HEK293 (cell line): ENCODE data around the gene RNF115.
A peak's percentile ranks its signal among the peaks of the same experiment; 100 is the strongest.

Source experiments
- CTCF ChIA-PET: fragments of 350-600 bp; formaldehyde crosslinking; extraction: SDS; loops from one replicate; lab custom pipeline; 2021; ENCODE audit warnings: antibody characterized with exemption; lab: Yijun Ruan, JAX
- POLR2A ChIA-PET: fragments of 300-600 bp; formaldehyde crosslinking; extraction: SDS; loops from one replicate; lab custom pipeline; 2020; ENCODE audit warnings: antibody characterized with exemption, inconsistent platforms; lab: Yijun Ruan, JAX
- H3K27ac ChIP-seq: fragments of 200-500 bp; sonication (Bioruptor generic); 2 replicates; pipeline ENCODE4 v1.5.1; 2014; ENCODE audit warnings: low read depth, low read length, control low read depth, inconsistent platforms; ENCODE audit errors: extremely low read depth
- H3K36me3 ChIP-seq, 2 experiments: fragments of 200-500 bp in 1 of 2; sonication (Bioruptor generic) in 1 of 2; 1 replicate in 1 of 2; 2 replicates in 1 of 2; pipeline ENCODE4 v1.5.1; 2014 to 2017; ENCODE audit warnings: inconsistent platforms in 2 of 2, low read length in 2 of 2; ENCODE audit not compliant: control insufficient read depth in 2 of 2, insufficient read depth in 1 of 2
- H3K4me1 ChIP-seq: fragments of 200-500 bp; sonication (Bioruptor generic); 2 replicates; pipeline ENCODE4 v1.5.1; 2014; ENCODE audit warnings: mild to moderate bottlenecking, low read length, inconsistent platforms; ENCODE audit not compliant: control insufficient read depth, insufficient read depth
- H3K4me3 ChIP-seq: 2 replicates; pipeline ENCODE4 v1.5.1; 2011; ENCODE audit warnings: low read depth, mild to moderate bottlenecking, control low read depth, low read length, moderate library complexity
- H3K9me3 ChIP-seq: fragments of 200-500 bp; sonication (Bioruptor generic); 2 replicates; pipeline ENCODE4 v1.5.1; 2014; ENCODE audit warnings: low read depth, low read length, inconsistent platforms; ENCODE audit not compliant: control insufficient read depth, insufficient read depth
- GLIS2 ChIP-seq: fragments of 450-650 bp; formaldehyde crosslinking; IDR thresholded peaks from 2 replicates; pipeline ENCODE4 v1.5.1; 2016; ENCODE audit warnings: missing biosample characterization, missing genetic modification characterization
- KLF10 ChIP-seq: fragments of 450-650 bp; IDR thresholded peaks from 2 replicates; pipeline ENCODE4 v1.5.1; 2018; ENCODE audit warnings: missing biosample characterization, mild to moderate bottlenecking, missing genetic modification characterization
- KLF8 ChIP-seq: fragments of 450-650 bp; formaldehyde crosslinking; IDR thresholded peaks from 2 replicates; pipeline ENCODE4 v1.5.1; 2016; ENCODE audit warnings: missing biosample characterization, missing genetic modification characterization
- KLF9 ChIP-seq: fragments of 450-650 bp; formaldehyde crosslinking; IDR thresholded peaks from 2 replicates; pipeline ENCODE4 v1.5.1; 2016; ENCODE audit warnings: missing biosample characterization, missing genetic modification characterization, low read depth
- MZF1 ChIP-seq: fragments of 450-650 bp; formaldehyde crosslinking; IDR thresholded peaks from 2 replicates; pipeline ENCODE4 v1.5.1; 2017; ENCODE audit warnings: missing biosample characterization, missing genetic modification characterization, borderline replicate concordance
- ZBTB17 ChIP-seq: fragments of 450-650 bp; formaldehyde crosslinking; IDR thresholded peaks from 2 replicates; pipeline ENCODE4 v1.5.1; 2016; ENCODE audit warnings: missing biosample characterization, missing genetic modification characterization
- ZFP3 ChIP-seq: fragments of 450-650 bp; formaldehyde crosslinking; IDR thresholded peaks from 2 replicates; pipeline ENCODE4 v1.5.1; 2016; ENCODE audit warnings: low read depth, missing biosample characterization, missing genetic modification characterization
- ZNF10 ChIP-seq: fragments of 450-650 bp; formaldehyde crosslinking; IDR thresholded peaks from 2 replicates; pipeline ENCODE4 v1.5.1; 2017; ENCODE audit warnings: missing biosample characterization, missing genetic modification characterization
- ZNF175 ChIP-seq: fragments of 450-650 bp; formaldehyde crosslinking; IDR thresholded peaks from 2 replicates; pipeline ENCODE4 v1.5.1; 2016; ENCODE audit warnings: missing biosample characterization, missing genetic modification characterization
- ZNF184 ChIP-seq: fragments of 450-650 bp; IDR thresholded peaks from 2 replicates; pipeline ENCODE4 v1.5.1; 2018; ENCODE audit warnings: missing biosample characterization, mild to moderate bottlenecking, missing genetic modification characterization
- ZNF274 ChIP-seq, 2 experiments: fragments of 200-500 bp in 1 of 2; fragments of 450-650 bp in 1 of 2; sonication (Bioruptor generic) in 1 of 2; formaldehyde crosslinking in 1 of 2; IDR thresholded peaks; 2 replicates each; pipeline versions ENCODE4 v1.5.1 to v1.6.1; 2014 to 2016; ENCODE audit warnings: borderline replicate concordance in 1 of 2, inconsistent platforms in 1 of 2, low read length in 1 of 2, missing biosample characterization in 1 of 2, missing genetic modification characterization in 1 of 2
- ZNF335 ChIP-seq: fragments of 450-650 bp; formaldehyde crosslinking; conservative IDR thresholded peaks from 2 replicates; pipeline ENCODE4 v1.5.1; 2016; ENCODE audit warnings: missing biosample characterization, missing genetic modification characterization
- ZNF600 ChIP-seq: fragments of 450-650 bp; formaldehyde crosslinking; IDR thresholded peaks from 2 replicates; pipeline ENCODE4 v1.5.1; 2016; ENCODE audit warnings: missing biosample characterization, missing genetic modification characterization
- ZNF629 ChIP-seq: fragments of 450-650 bp; formaldehyde crosslinking; IDR thresholded peaks from 2 replicates; pipeline ENCODE4 v1.5.1; 2017; ENCODE audit warnings: missing biosample characterization, missing genetic modification characterization
- TF ChIP-seq, protein P1 (sequence below): fragments of 450-650 bp; formaldehyde crosslinking; IDR thresholded peaks from 2 replicates; pipeline ENCODE4 v1.5.1; 2016; ENCODE audit warnings: missing biosample characterization, missing genetic modification characterization
- TF ChIP-seq, protein P2 (sequence below): fragments of 450-650 bp; formaldehyde crosslinking; IDR thresholded peaks from 2 replicates; pipeline ENCODE4 v1.5.1; 2017; ENCODE audit warnings: missing biosample characterization, missing genetic modification characterization
- TF ChIP-seq, protein P3 (sequence below): fragments of 450-650 bp; formaldehyde crosslinking; IDR thresholded peaks from 2 replicates; pipeline ENCODE4 v1.5.1; 2016; ENCODE audit warnings: missing biosample characterization, missing genetic modification characterization

RNF115 gene

DNA sequence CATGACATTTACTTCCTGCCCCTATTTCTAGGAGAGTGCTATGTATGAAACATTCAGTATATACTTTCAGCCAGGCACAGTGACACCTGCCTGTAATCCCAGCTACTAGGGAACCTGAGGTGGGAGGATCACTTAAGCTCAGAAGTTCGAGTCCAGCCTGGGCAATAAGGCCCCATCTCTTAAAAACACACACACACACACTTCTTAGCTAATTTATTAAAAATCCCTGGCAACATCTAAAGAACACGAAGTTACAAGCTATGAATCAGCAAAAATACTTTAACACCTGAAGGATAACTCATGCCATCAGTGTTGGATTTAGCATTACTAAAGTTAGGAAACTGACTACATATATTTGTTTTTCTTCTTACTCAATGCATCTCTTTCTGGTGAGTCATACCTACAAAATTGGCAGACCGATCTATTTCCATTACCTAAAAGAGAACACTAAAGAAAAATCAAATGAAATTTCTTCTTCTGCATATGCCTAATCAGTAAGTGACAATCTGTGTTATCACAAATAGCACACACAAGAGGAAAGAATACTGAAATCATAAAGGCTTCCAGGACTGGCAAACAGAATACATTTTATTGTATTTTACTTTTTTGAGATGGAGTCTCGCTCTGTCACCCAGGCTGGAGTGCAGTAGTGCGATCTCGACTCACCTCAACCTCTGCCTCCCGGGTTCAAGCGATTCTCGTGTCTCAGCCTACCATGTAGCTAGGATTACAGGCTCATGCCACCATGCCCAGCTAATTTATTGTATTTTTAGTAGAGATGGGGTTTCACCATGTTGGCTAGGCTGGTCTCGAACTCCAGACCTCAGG is 41.4 kb downstream of the RNF115 start (continued):
- TF ChIP-seq, protein P1, sequence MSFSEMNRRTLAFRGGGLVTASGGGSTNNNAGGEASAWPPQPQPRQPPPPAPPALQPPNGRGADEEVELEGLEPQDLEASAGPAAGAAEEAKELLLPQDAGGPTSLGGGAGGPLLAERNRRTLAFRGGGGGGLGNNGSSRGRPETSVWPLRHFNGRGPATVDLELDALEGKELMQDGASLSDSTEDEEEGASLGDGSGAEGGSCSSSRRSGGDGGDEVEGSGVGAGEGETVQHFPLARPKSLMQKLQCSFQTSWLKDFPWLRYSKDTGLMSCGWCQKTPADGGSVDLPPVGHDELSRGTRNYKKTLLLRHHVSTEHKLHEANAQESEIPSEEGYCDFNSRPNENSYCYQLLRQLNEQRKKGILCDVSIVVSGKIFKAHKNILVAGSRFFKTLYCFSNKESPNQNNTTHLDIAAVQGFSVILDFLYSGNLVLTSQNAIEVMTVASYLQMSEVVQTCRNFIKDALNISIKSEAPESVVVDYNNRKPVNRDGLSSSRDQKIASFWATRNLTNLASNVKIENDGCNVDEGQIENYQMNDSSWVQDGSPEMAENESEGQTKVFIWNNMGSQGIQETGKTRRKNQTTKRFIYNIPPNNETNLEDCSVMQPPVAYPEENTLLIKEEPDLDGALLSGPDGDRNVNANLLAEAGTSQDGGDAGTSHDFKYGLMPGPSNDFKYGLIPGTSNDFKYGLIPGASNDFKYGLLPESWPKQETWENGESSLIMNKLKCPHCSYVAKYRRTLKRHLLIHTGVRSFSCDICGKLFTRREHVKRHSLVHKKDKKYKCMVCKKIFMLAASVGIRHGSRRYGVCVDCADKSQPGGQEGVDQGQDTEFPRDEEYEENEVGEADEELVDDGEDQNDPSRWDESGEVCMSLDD (tag by site-specific recombination), result no peak
- TF ChIP-seq ZBTB17 (tag by site-specific recombination) (peak; percentile 68), ZNF274 (IDR thresholded peaks at IDR 0.05; ENCODE audit: low read length) (no peak), ZNF274 (tag by site-specific recombination; IDR thresholded peaks at IDR 0.05; ENCODE audit: borderline replicate concordance) (no peak), KLF10 (tag by site-specific recombination) (0 out of 2 replicates have a peak, but pooled peaks have one; percentile 30), ZNF600 (tag by site-specific recombination) (peak; percentile 44; the same call in 1 of the 2 replicates), ZNF10 (tag by site-specific recombination) (peak; percentile 89), ZNF175 (tag by site-specific recombination) (no peak), MZF1 (tag by site-specific recombination) (no peak), KLF8 (tag by site-specific recombination) (peak; percentile 74), GLIS2 (no peak), KLF9 (tag by site-specific recombination) (no peak), ZNF184 (peak; percentile 79), ZNF629 (tag by site-specific recombination) (peak; percentile 87), ZFP3 (tag by site-specific recombination) (no peak), ZNF335 (0 out of 2 replicates have a peak, but pooled peaks have one; percentile 14)
- TF ChIP-seq, protein P2, sequence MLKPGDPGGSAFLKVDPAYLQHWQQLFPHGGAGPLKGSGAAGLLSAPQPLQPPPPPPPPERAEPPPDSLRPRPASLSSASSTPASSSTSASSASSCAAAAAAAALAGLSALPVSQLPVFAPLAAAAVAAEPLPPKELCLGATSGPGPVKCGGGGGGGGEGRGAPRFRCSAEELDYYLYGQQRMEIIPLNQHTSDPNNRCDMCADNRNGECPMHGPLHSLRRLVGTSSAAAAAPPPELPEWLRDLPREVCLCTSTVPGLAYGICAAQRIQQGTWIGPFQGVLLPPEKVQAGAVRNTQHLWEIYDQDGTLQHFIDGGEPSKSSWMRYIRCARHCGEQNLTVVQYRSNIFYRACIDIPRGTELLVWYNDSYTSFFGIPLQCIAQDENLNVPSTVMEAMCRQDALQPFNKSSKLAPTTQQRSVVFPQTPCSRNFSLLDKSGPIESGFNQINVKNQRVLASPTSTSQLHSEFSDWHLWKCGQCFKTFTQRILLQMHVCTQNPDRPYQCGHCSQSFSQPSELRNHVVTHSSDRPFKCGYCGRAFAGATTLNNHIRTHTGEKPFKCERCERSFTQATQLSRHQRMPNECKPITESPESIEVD (tag by site-specific recombination), result peak; percentile 74
- TF ChIP-seq, protein P3, sequence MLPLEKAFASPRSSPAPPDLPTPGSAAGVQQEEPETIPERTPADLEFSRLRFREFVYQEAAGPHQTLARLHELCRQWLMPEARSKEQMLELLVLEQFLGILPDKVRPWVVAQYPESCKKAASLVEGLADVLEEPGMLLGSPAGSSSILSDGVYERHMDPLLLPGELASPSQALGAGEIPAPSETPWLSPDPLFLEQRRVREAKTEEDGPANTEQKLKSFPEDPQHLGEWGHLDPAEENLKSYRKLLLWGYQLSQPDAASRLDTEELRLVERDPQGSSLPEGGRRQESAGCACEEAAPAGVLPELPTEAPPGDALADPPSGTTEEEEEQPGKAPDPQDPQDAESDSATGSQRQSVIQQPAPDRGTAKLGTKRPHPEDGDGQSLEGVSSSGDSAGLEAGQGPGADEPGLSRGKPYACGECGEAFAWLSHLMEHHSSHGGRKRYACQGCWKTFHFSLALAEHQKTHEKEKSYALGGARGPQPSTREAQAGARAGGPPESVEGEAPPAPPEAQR, result no peak

DNA sequence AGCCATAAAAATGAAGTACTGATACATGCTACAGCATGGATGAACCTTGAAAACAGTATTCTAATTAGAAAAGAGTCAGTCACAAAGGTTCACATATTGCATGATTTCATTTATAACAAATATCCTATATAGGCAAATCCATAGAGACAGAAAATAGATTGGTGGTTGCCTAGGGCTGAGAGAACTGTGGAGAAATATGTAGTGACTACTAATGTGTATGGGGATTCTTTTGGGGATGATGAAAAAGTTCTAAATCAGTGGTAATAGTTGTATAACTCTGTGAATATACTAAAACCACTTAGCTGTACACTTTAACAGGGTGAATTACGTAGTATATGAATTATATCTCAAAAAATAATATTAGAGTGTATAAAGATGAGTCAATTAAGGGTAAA is 45.8 kb downstream of the RNF115 start:
- no peak overlapping the region for H3K4me3 ChIP-seq
- H3K4me1 ChIP-seq, result 0 out of 2 replicates have a peak, but pooled peaks cover 5% of the 10 kb centered on the region
- TF ChIP-seq, protein P2 (tag by site-specific recombination), result no peak
- 0 out of 2 replicates have a peak, but pooled peaks have one; percentile 4 for TF ChIP-seq ZNF10 (tag by site-specific recombination)
- CTCF ChIA-PET, result interaction anchor here (0.6 kb wide), 1 partner anchor 10 kb away, joined by 3 read pairs; no protein-coding TSS in a partner anchor
- POLR2A ChIA-PET, result no interaction called here
- H3K36me3 ChIP-seq, result peaks cover 0 to 6% of the 10 kb centered on the region in 2 experiments; a peak in 2 of 3 replicates
- H3K27ac ChIP-seq, result no peak overlapping the region
- no peaks in the 10 kb centered on the region for H3K9me3 ChIP-seq
